GM12875 (cell line): ENCODE data around the gene ITPR1.

ENCODE experiments used
- H3K4me3 ChIP-seq: one replicate; pipeline ENCODE4 v1.5.1; 2011; ENCODE audit warnings: low read depth, low read length, control low read depth
- TF ChIP-seq, protein P1 (sequence below): IDR thresholded peaks from 2 replicates; pipeline ENCODE4 v1.5.1; 2011; ENCODE audit warnings: low read depth, mild to moderate bottlenecking, control low read depth, inconsistent platforms, low read length, moderate library complexity, borderline replicate concordance; ENCODE audit not compliant: insufficient read depth

ITPR1 gene

DNA sequence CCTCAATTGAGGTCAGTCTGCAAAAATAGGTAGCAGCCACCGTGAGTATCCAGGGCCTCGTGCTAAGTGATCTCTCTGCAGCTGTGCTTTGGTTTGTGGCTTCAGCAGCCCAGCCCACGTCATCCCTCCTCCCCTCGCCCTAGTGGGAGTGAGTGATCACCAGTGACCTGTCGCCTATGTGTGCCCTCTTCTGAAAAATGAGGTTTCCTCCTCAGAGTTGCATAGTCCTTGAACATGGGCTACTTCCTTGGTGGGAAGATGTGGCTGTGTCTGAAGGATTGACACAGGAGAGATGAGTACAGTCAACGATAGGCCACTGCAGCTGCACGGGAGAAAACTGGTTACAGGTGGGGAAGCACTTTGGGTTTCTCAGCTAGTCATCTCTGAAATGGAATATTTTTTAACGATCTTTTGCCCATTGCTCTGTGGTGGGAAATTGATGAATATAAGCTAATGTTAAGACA lies 341.3 kb downstream of the ITPR1 start:
- TF ChIP-seq, protein P1, sequence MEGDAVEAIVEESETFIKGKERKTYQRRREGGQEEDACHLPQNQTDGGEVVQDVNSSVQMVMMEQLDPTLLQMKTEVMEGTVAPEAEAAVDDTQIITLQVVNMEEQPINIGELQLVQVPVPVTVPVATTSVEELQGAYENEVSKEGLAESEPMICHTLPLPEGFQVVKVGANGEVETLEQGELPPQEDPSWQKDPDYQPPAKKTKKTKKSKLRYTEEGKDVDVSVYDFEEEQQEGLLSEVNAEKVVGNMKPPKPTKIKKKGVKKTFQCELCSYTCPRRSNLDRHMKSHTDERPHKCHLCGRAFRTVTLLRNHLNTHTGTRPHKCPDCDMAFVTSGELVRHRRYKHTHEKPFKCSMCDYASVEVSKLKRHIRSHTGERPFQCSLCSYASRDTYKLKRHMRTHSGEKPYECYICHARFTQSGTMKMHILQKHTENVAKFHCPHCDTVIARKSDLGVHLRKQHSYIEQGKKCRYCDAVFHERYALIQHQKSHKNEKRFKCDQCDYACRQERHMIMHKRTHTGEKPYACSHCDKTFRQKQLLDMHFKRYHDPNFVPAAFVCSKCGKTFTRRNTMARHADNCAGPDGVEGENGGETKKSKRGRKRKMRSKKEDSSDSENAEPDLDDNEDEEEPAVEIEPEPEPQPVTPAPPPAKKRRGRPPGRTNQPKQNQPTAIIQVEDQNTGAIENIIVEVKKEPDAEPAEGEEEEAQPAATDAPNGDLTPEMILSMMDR, result no peak
- no peak overlapping the region for H3K4me3 ChIP-seq

DNA sequence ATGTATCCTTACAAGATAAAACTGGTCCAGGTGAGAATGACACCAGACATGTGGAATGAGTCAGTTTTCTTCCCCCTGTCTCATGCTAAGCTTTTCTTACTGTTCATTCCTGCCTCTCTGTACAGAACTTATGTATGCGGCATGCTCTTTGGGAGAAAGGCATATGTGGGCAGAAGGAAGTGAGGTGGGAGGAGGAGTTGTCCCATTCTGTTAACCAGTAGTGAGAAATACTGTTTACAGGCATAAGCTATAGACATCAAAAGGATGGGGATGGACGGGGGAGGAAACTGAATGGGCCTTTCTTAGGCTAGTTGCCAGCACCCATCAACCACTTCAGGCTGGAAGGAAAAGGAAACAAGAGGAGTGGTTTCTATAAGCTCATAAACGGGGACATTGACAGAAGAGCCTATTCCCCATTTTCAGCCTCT lies 342.5 kb downstream of the ITPR1 start:
- H3K4me3 ChIP-seq, result no peak overlapping the region
- TF ChIP-seq, protein P1, result no peak

DNA sequence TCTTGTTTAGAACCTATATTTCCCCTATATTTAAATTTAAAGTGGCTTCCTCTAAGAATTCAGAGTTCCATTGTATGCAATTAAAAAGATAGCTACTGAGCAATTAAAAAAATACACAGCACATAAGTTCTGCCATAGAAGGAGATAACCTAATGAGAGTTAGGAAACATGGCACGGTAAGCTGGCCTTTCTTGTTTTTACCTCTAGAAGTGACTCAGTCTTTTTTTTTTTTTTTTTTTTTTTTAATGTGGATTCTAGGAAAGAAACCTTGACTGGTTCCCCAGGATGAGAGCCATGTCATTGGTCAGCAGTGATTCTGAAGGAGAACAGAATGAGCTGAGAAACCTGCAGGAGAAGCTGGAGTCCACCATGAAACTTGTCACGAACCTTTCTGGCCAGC lies 343.4 kb downstream of the ITPR1 start:
- TF ChIP-seq, protein P1, result no peak
- no peak overlapping the region for H3K4me3 ChIP-seq

DNA sequence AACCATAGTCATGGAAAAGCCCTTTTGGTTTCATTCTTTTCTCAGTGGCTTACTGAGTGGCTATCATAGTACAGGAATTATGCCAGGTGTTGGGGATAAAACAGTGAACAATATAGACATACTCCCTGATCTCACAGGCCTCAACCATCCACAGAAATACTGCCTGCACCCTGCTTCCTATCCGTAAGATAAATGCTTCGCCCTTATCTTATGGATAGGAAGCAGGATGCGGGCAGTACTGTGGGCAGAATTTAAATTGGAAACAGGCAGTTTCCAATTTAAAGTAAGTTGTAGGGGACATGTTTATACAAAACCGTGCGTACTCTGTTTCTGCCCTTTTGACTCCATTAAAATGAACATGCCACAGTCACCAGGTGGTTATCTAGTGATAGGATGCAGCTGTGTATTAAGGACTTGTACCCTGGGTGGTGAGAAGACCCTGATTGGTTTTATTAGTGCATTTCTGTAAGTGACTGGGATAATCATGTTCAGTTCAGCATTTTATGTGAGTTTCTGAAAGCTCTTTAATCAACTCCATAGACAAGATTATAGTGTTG lies 344.3 kb downstream of the ITPR1 start:
- no peak overlapping the region for H3K4me3 ChIP-seq
- TF ChIP-seq, protein P1, result no peak

DNA sequence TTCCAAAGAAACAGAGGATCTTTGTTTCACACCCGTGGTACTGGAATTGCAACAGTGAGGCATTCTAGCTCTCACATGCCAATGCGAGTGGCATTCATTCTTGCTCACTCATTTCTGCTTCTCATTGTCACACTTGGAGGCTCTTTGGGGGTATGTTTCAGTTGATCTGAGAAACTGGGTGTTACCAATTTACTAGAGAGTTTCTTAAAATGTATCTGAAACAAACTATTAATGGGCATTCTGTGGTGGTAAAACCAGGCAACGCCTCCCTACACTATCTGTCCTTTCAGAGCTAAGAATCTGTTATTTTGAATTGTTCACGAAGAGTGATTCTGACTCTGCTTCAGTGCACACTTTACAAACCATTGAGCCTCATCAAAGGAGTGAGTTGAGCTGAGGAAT lies 345.5 kb downstream of the ITPR1 start:
- no peak overlapping the region for H3K4me3 ChIP-seq
- TF ChIP-seq, protein P1, result no peak

DNA sequence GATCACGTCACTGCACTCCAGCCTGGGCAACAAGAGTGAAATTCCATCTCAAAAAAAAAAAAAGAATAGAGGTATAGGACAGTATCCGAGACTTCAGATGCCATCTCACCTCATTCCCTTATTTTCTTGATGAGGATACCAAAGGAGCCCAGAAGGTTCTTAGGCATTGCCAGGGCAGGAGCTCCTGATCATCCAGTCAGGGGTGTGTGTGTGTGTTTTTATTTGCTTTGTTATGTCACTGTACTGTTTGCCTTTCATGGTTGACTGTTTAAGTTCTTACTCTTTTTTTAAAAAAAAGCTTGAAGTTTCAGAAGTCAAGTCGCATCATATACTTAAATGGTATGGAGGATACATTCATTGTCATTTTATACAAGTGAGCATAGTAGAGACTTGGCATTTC lies 346.1 kb downstream of the ITPR1 start:
- no peak overlapping the region for H3K4me3 ChIP-seq
- TF ChIP-seq, protein P1, result no peak

DNA sequence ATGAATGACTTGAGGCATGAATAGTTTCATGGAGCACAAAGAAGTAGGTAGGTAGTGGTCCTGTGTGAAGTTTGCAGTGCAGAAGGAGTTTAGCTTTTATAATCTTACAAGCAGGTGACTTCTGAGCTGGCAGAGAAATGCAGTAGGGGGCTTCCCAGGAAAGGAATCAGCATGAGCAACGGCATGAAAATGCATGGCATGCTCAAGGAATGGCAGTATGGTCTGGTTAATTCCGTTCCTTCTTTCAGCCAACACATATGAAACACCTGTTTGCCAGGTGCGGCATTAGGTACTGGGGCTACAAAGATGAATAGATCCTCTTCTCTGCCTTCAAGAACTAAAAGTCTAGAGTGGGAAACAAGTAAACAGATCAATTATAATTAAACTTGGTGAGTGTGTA lies 348.1 kb downstream of the ITPR1 start:
- TF ChIP-seq, protein P1, result no peak
- H3K4me3 ChIP-seq, result no peak overlapping the region
